NCI-H1048 (cell line): Measurements from ENCODE around the gene DES.
"Not testable (repeated sequence)": the region's sequence is repeated elsewhere in the genome, so short reads cannot be mapped to it uniquely, and the experiment has no call there.

Experiments used
- DNase-seq: peaks from one replicate; lab custom pipeline; 2025; lab: John Stamatoyannopoulos, UW

Gene DES

GRCh38 chr2:219399716-219400478, 18.3 kb upstream of the DES start:
- no peak for DNase-seq

- DNase-seq = no peak
These were observed 17.6 kb upstream of the DES start for GRCh38 chr2:219400562-219400961.

GRCh38 chr2:219401606-219402005, 16.6 kb upstream of the DES start:
- no peak for DNase-seq

- DNase-seq = peak; percentile 14
These were observed 15.3 kb upstream of the DES start for GRCh38 chr2:219402665-219403515.

GRCh38 chr2:219403861-219404260, 14.3 kb upstream of the DES start:
- DNase-seq = no peak

- no peak for DNase-seq
These were observed 13.8 kb upstream of the DES start for GRCh38 chr2:219404291-219404910.

- DNase-seq = no peak
These were observed 13.2 kb upstream of the DES start for GRCh38 chr2:219404954-219405353.

GRCh38 chr2:219405451-219405850, 12.7 kb upstream of the DES start:
- DNase-seq = no peak

GRCh38 chr2:219405958-219406860, 12.0 kb upstream of the DES start:
- no peak for DNase-seq

GRCh38 chr2:219406861-219407230, 11.3 kb upstream of the DES start:
- no peak for DNase-seq

GRCh38 chr2:219407343-219407742, 10.8 kb upstream of the DES start:
- not testable (repeated sequence) for DNase-seq

- DNase-seq = no peak
These were observed 10.0 kb upstream of the DES start for GRCh38 chr2:219408204-219408603.

- no peak for DNase-seq
These were observed 9.5 kb upstream of the DES start for GRCh38 chr2:219408631-219409030.

- DNase-seq = no peak
These were observed 8.6 kb upstream of the DES start for GRCh38 chr2:219409619-219410018.

GRCh38 chr2:219410390-219410789, 7.8 kb upstream of the DES start:
- no peak for DNase-seq

GRCh38 chr2:219414857-219415256, 3.3 kb upstream of the DES start:
- no peak for DNase-seq

GRCh38 chr2:219415580-219416234, 2.5 kb upstream of the DES start:
- no peak for DNase-seq

GRCh38 chr2:219416235-219416602, 2.0 kb upstream of the DES start:
- DNase-seq = no peak

GRCh38 chr2:219416938-219417337, 1.2 kb upstream of the DES start:
- no peak for DNase-seq

- DNase-seq = no peak
These were observed 803 bp upstream of the DES start for GRCh38 chr2:219417374-219417773.

GRCh38 chr2:219419012-219419324, 791 bp downstream of the DES start:
- no peak for DNase-seq
